Measurements from ENCODE around the gene CLDN1. TPM values are rescaled to one million over a fixed set of nuclear protein-coding genes. Genes with fewer than 3 reads are reported as not detected.

Gene CLDN1
- total and polyA plus RNA-seq, 2 donors from 2014 or later, result 6.2 to 86.0 TPM

DNA sequence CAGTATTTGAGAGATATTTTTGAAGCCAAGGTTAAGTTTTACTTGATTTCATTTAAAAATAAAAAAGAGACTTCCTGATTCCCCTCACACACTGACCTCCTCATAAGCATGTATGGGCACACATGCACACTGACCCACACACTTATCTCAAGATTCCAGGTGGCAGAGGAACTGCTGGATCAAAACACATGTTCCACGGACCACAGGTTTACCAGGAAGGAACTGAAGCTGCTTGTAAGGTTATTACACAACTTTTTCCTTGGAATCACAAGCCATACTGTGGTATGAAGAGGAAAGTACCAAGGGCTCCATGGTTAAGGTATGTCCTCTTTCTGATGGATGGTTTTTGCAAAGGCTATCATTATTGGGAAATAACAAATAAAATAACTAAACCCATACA is 7.5 kb downstream of the CLDN1 start:
- no peaks in the 10 kb centered on the region for H3K9me3 ChIP-seq (ENCODE audit: control insufficient read depth in 2 of 3, insufficient read depth in 1 of 3, low read length in 3 of 3)
- H3K9ac ChIP-seq (ENCODE audit: low read length in 3 of 3), result no peak overlapping the region
- H3K36me3 ChIP-seq (ENCODE audit: control insufficient read depth in 2 of 3, insufficient read depth in 3 of 3, low read length in 3 of 3), result no peaks in the 10 kb centered on the region
- FAIRE-seq (no peak), DNase-seq (no peak)
- no peak overlapping the region for H3K4me3 ChIP-seq (ENCODE audit: low read length in 3 of 3)
- no peak for TF ChIP-seq CTCF (IDR thresholded peaks at IDR 0.05; ENCODE audit: borderline replicate concordance, extremely low read depth, insufficient read depth)
- H3K4me1 ChIP-seq (ENCODE audit: control insufficient read depth in 2 of 3, insufficient read depth in 2 of 3, low read depth in 1 of 3, low read length in 3 of 3), result no peaks in the 10 kb centered on the region
- intact Hi-C loops (cut with DNase I), result no loop called here
- no peak overlapping the region for H3K27ac ChIP-seq (ENCODE audit: low read depth in 2 of 2, low read length in 2 of 2)
- no peaks in the 10 kb centered on the region for H3K27me3 ChIP-seq (ENCODE audit: control insufficient read depth, insufficient read depth, low read length)

GRCh38 chr3:190309414-190309813 is 12.8 kb downstream of the CLDN1 start:
- no peaks in the 10 kb centered on the region for H3K27me3 ChIP-seq (ENCODE audit: control insufficient read depth, insufficient read depth, low read length)
- FAIRE-seq (no peak), DNase-seq (no peak)
- peaks cover 0 to 2% (median 0%) of the 10 kb centered on the region in 3 donors for H3K4me1 ChIP-seq (ENCODE audit: control insufficient read depth in 2 of 3, insufficient read depth in 2 of 3, low read depth in 1 of 3, low read length in 3 of 3)
- H3K36me3 ChIP-seq (ENCODE audit: control insufficient read depth in 2 of 3, insufficient read depth in 3 of 3, low read length in 3 of 3), result no peaks in the 10 kb centered on the region
- no peak for TF ChIP-seq CTCF (IDR thresholded peaks at IDR 0.05; ENCODE audit: borderline replicate concordance, extremely low read depth, insufficient read depth)
- no peak overlapping the region for H3K4me3 ChIP-seq (ENCODE audit: low read length in 3 of 3)
- intact Hi-C loops (cut with DNase I), result no loop called here
- H3K27ac ChIP-seq (ENCODE audit: low read depth in 2 of 2, low read length in 2 of 2), result no peak overlapping the region
- no peaks in the 10 kb centered on the region for H3K9me3 ChIP-seq (ENCODE audit: control insufficient read depth in 2 of 3, insufficient read depth in 1 of 3, low read length in 3 of 3)
- H3K9ac ChIP-seq (ENCODE audit: low read length in 3 of 3), result no peak overlapping the region

DNA sequence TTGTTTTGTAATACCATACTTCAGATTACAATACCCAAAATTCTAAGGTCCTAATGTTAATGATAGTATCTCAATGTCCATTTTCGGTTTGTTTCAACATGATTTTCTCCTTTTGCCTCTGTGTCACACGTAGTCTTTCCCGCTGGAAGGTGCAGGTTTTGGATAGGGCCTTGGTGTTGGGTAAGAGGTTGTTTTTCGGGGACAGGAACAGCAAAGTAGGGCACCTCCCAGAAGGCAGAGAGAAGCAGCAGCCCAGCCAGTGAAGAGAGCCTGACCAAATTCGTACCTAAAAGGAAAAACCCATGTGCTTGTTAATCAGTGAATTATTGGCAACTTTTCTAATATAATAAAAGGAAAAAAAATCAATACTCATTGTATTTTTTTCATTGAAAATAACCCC is 14.1 kb downstream of the CLDN1 start:
- Histone ChIP-seq H3K9ac (ENCODE audit: low read length in 3 of 3) (no peak overlapping the region), H3K27me3 (ENCODE audit: control insufficient read depth, insufficient read depth, low read length) (no peaks in the 10 kb centered on the region), H3K4me1 (ENCODE audit: control insufficient read depth in 2 of 3, insufficient read depth in 2 of 3, low read depth in 1 of 3, low read length in 3 of 3) (peaks cover 0 to 2% (median 0%) of the 10 kb centered on the region in 3 donors), H3K4me3 (ENCODE audit: low read length in 3 of 3) (no peak overlapping the region), H3K36me3 (ENCODE audit: control insufficient read depth in 2 of 3, insufficient read depth in 3 of 3, low read length in 3 of 3) (no peaks in the 10 kb centered on the region), H3K9me3 (ENCODE audit: control insufficient read depth in 2 of 3, insufficient read depth in 1 of 3, low read length in 3 of 3) (no peaks in the 10 kb centered on the region), H3K27ac (ENCODE audit: low read depth in 2 of 2, low read length in 2 of 2) (no peak overlapping the region)
- DNase-seq (no peak), FAIRE-seq (no peak)
- intact Hi-C loops (cut with DNase I), result no loop called here
- TF ChIP-seq CTCF (IDR thresholded peaks at IDR 0.05; ENCODE audit: borderline replicate concordance, extremely low read depth, insufficient read depth), result no peak

DNA sequence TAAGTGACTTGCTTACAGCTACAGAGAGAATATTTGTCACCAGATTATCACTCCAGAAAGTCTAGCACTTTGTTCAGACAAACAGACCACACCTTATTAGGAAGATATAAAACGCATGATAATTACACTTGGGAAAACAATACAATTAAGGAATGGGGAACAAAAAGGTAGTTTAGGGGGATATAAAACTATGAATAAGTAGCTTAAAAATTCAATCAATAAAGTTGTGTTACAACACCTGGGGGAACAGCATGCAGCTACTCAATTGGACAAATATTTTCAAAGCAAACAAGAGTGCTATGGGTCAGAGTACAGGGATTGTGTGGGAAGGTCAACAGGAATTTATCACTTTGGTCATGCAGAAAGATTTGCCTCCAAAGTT is 15.1 kb downstream of the CLDN1 start:
- Histone ChIP-seq H3K9me3 (ENCODE audit: control insufficient read depth in 2 of 3, insufficient read depth in 1 of 3, low read length in 3 of 3) (no peaks in the 10 kb centered on the region), H3K4me1 (ENCODE audit: control insufficient read depth in 2 of 3, insufficient read depth in 2 of 3, low read depth in 1 of 3, low read length in 3 of 3) (peaks cover 0 to 2% (median 0%) of the 10 kb centered on the region in 3 donors), H3K9ac (ENCODE audit: low read length in 3 of 3) (no peak overlapping the region), H3K4me3 (ENCODE audit: low read length in 3 of 3) (no peak overlapping the region), H3K36me3 (ENCODE audit: control insufficient read depth in 2 of 3, insufficient read depth in 3 of 3, low read length in 3 of 3) (no peaks in the 10 kb centered on the region), H3K27ac (ENCODE audit: low read depth in 2 of 2, low read length in 2 of 2) (no peak overlapping the region), H3K27me3 (ENCODE audit: control insufficient read depth, insufficient read depth, low read length) (no peaks in the 10 kb centered on the region)
- no peak for FAIRE-seq
- intact Hi-C loops (cut with DNase I), result no loop called here
- TF ChIP-seq CTCF (IDR thresholded peaks at IDR 0.05; ENCODE audit: borderline replicate concordance, extremely low read depth, insufficient read depth), result no peak
- DNase-seq, result no peak

Data from kidney (tissue), 14 donors.